Measurements from ENCODE around the gene GCH1.
"Not testable (repeated sequence)": the region's sequence is repeated elsewhere in the genome, so short reads cannot be mapped to it uniquely, and the experiment has no call there.

The GCH1 gene

DNA sequence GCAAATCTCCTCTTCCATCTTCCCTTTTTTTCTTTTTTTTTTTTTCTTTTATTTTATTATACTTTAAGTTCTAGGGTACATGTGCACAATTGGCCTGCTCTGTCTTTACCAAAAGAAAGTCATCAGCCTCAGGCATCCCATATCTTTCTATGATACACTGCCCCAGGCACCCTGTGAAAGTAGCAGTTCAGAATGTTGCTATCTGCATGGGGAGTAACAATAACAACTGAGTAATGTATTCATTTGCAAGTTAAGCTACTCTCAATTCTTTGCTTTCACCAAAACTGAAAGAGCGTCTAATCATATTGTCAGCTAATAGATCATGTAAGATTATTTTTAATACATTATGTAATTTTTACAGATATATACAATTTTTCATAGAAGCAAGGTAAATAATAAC lies 13.5 kb upstream of the GCH1 start:
- H3K4ac ChIP-seq (ENCODE audit: low read length) = no peak overlapping the region
- no peak overlapping the region for H3K27ac ChIP-seq (replicated peaks; ENCODE audit: low read length)
- DNase-seq (ENCODE audit: low spot score) = no peak
- H4K8ac ChIP-seq (ENCODE audit: low read depth, low read length) = no peak overlapping the region
- WGBS, 2 donors (ENCODE audit: extremely low coverage in 2 of 2, insufficient read length in 2 of 2, insufficient replicate concordance in 1 of 2) = no CpG with 5 or more reads among the region's 1 CpG
- no peak overlapping the region for H2AK5ac ChIP-seq (ENCODE audit: low read depth, low read length)
- H3K14ac ChIP-seq (ENCODE audit: low read length) = no peak overlapping the region
- H3K23ac ChIP-seq (ENCODE audit: low read depth, low read length, poor library complexity) = no peak overlapping the region
- no peak overlapping the region for H2AFZ ChIP-seq (ENCODE audit: low read length)
- H3K4me3 ChIP-seq (ENCODE audit: low read length in 2 of 2) = no peak overlapping the region
- H3K4me1 ChIP-seq (ENCODE audit: control insufficient read depth in 2 of 2, insufficient read depth in 1 of 2, low read depth in 1 of 2, low read length in 2 of 2) = no peaks in the 10 kb centered on the region
- no peaks in the 10 kb centered on the region for H3K36me3 ChIP-seq (replicated peaks in 1 of 2; ENCODE audit: control insufficient read depth in 2 of 2, insufficient read depth in 2 of 2, low read length in 2 of 2)
- H2BK120ac ChIP-seq (ENCODE audit: low read depth, low read length) = no peak overlapping the region
- no peak overlapping the region for H2BK5ac ChIP-seq (ENCODE audit: low read length)
- H3K18ac ChIP-seq (ENCODE audit: low read length) = no peak overlapping the region
- H2BK15ac ChIP-seq (ENCODE audit: low read length) = no peak overlapping the region
- no peaks in the 10 kb centered on the region for H3K79me1 ChIP-seq (ENCODE audit: low read depth, low read length)
- H4K91ac ChIP-seq (ENCODE audit: low read depth, low read length, poor library complexity) = no peak overlapping the region
- H3K4me2 ChIP-seq (ENCODE audit: insufficient read depth, low read length, poor library complexity, severe bottlenecking) = no peak overlapping the region
- H3K9ac ChIP-seq (ENCODE audit: low read depth, low read length, poor library complexity) = no peak overlapping the region
- no peaks in the 10 kb centered on the region for H3K27me3 ChIP-seq (ENCODE audit: control insufficient read depth in 3 of 3, insufficient read depth in 3 of 3, low read depth in 1 of 3, low read length in 3 of 3)
- no peak overlapping the region for H2BK12ac ChIP-seq (ENCODE audit: low read length)
- no peaks in the 10 kb centered on the region for H3K9me3 ChIP-seq (replicated peaks in 1 of 2; ENCODE audit: control insufficient read depth in 2 of 2, insufficient read depth in 1 of 2, low read depth in 1 of 2, low read length in 2 of 2)

DNA sequence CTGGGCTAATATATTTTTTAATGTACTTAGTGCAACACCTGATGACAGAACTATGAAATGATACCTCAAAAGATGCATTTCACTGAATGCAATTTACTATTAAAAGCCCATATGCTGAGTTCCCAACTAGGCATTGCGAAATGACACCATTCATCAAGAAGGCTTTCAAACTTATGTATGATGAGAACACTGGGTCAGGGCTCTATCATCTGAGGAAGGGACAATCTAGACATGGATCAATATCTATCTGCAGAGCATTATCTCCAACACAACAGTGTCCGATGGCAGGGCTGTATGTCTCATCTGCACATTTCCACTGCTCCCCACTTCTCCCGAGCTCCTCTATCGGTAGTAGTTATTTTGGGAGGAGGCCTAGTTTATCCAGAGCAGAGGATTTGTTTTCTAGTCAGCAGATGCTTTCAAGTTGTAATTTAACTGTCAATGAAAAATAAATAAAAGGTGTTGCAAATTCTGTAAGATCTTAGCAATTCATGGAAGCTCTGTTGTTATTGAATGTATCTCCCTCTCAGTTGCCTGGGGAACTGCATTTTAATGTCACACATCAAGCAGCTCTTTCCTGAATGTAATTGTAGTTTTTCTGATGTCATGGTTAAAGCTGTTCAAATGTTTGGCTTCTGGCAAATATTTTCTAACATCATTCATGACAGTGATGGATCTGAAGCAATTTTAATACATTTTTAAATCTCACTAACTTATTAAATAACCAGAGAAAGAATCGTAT lies 7.4 kb upstream of the GCH1 start:
- Histone ChIP-seq H3K18ac (ENCODE audit: low read length) (no peak overlapping the region), H3K27ac (replicated peaks; ENCODE audit: low read length) (no peak overlapping the region), H3K4ac (ENCODE audit: low read length) (no peak overlapping the region), H2BK12ac (ENCODE audit: low read length) (no peak overlapping the region), H3K36me3 (replicated peaks in 1 of 2; ENCODE audit: control insufficient read depth in 2 of 2, insufficient read depth in 2 of 2, low read length in 2 of 2) (no peaks in the 10 kb centered on the region), H3K9me3 (replicated peaks in 1 of 2; ENCODE audit: control insufficient read depth in 2 of 2, insufficient read depth in 1 of 2, low read depth in 1 of 2, low read length in 2 of 2) (no peaks in the 10 kb centered on the region), H2BK5ac (ENCODE audit: low read length) (no peak overlapping the region), H3K23ac (ENCODE audit: low read depth, low read length, poor library complexity) (no peak overlapping the region), H3K27me3 (ENCODE audit: control insufficient read depth in 3 of 3, insufficient read depth in 3 of 3, low read depth in 1 of 3, low read length in 3 of 3) (peaks cover 0 to 14% (median 0%) of the 10 kb centered on the region in 3 experiments), H3K4me3 (ENCODE audit: low read length in 2 of 2) (no peak overlapping the region), H4K91ac (ENCODE audit: low read depth, low read length, poor library complexity) (no peak overlapping the region), H3K4me1 (ENCODE audit: control insufficient read depth in 2 of 2, insufficient read depth in 1 of 2, low read depth in 1 of 2, low read length in 2 of 2) (peaks cover 0 to 3% of the 10 kb centered on the region in 2 donors), H2BK120ac (ENCODE audit: low read depth, low read length) (no peak overlapping the region), H3K14ac (ENCODE audit: low read length) (no peak overlapping the region), H3K9ac (ENCODE audit: low read depth, low read length, poor library complexity) (no peak overlapping the region), H2BK15ac (ENCODE audit: low read length) (no peak overlapping the region), H3K4me2 (ENCODE audit: insufficient read depth, low read length, poor library complexity, severe bottlenecking) (no peak overlapping the region), H2AFZ (ENCODE audit: low read length) (peak overlapping the region; percentile 33), H4K8ac (ENCODE audit: low read depth, low read length) (no peak overlapping the region), H3K79me1 (ENCODE audit: low read depth, low read length) (no peaks in the 10 kb centered on the region), H2AK5ac (ENCODE audit: low read depth, low read length) (no peak overlapping the region)
- DNase-seq (ENCODE audit: low spot score) = no peak
- no CpG with 5 or more reads among the region's 5 CpGs for WGBS, 2 donors (ENCODE audit: extremely low coverage in 2 of 2, insufficient read length in 2 of 2, insufficient replicate concordance in 1 of 2)

- not testable (repeated sequence) for H2AFZ ChIP-seq (ENCODE audit: low read length); H3K4me1 ChIP-seq (ENCODE audit: control insufficient read depth in 2 of 2, insufficient read depth in 1 of 2, low read depth in 1 of 2, low read length in 2 of 2); H2BK5ac ChIP-seq (ENCODE audit: low read length); H3K18ac ChIP-seq (ENCODE audit: low read length); H4K8ac ChIP-seq (ENCODE audit: low read depth, low read length); H4K91ac ChIP-seq (ENCODE audit: low read depth, low read length, poor library complexity); DNase-seq (ENCODE audit: low spot score); H2BK12ac ChIP-seq (ENCODE audit: low read length); H3K4me2 ChIP-seq (ENCODE audit: insufficient read depth, low read length, poor library complexity, severe bottlenecking); H3K14ac ChIP-seq (ENCODE audit: low read length); H3K23ac ChIP-seq (ENCODE audit: low read depth, low read length, poor library complexity); H3K9ac ChIP-seq (ENCODE audit: low read depth, low read length, poor library complexity); H3K36me3 ChIP-seq (replicated peaks in 1 of 2; ENCODE audit: control insufficient read depth in 2 of 2, insufficient read depth in 2 of 2, low read length in 2 of 2); H3K4me3 ChIP-seq (ENCODE audit: low read length in 2 of 2); H3K27ac ChIP-seq (replicated peaks; ENCODE audit: low read length); H2BK120ac ChIP-seq (ENCODE audit: low read depth, low read length); H3K9me3 ChIP-seq (replicated peaks in 1 of 2; ENCODE audit: control insufficient read depth in 2 of 2, insufficient read depth in 1 of 2, low read depth in 1 of 2, low read length in 2 of 2); H2AK5ac ChIP-seq (ENCODE audit: low read depth, low read length); H3K79me1 ChIP-seq (ENCODE audit: low read depth, low read length); H3K4ac ChIP-seq (ENCODE audit: low read length); H2BK15ac ChIP-seq (ENCODE audit: low read length)
- no CpG with 5 or more reads among the region's 4 CpGs for WGBS, 2 donors (ENCODE audit: extremely low coverage in 2 of 2, insufficient read length in 2 of 2, insufficient replicate concordance in 1 of 2)
- peaks cover 0 to 17% (median 0%) of the 10 kb centered on the region in 3 experiments for H3K27me3 ChIP-seq (ENCODE audit: control insufficient read depth in 3 of 3, insufficient read depth in 3 of 3, low read depth in 1 of 3, low read length in 3 of 3)
Observed at GRCh38 chr14:54908973-54909372, 6.3 kb upstream of the GCH1 start.

- no peak overlapping the region for H2BK5ac ChIP-seq (ENCODE audit: low read length)
- no peak overlapping the region for H2AK5ac ChIP-seq (ENCODE audit: low read depth, low read length)
- H3K27ac ChIP-seq (replicated peaks; ENCODE audit: low read length) = no peak overlapping the region
- H3K4ac ChIP-seq (ENCODE audit: low read length) = no peak overlapping the region
- no peak overlapping the region for H3K14ac ChIP-seq (ENCODE audit: low read length)
- WGBS, 2 donors (ENCODE audit: extremely low coverage in 2 of 2, insufficient read length in 2 of 2, insufficient replicate concordance in 1 of 2) = no CpG with 5 or more reads among the region's 4 CpGs
- H3K9me3 ChIP-seq (replicated peaks in 1 of 2; ENCODE audit: control insufficient read depth in 2 of 2, insufficient read depth in 1 of 2, low read depth in 1 of 2, low read length in 2 of 2) = no peaks in the 10 kb centered on the region
- no peak overlapping the region for H4K8ac ChIP-seq (ENCODE audit: low read depth, low read length)
- no peak overlapping the region for H4K91ac ChIP-seq (ENCODE audit: low read depth, low read length, poor library complexity)
- no peak for DNase-seq (ENCODE audit: low spot score)
- no peaks in the 10 kb centered on the region for H3K36me3 ChIP-seq (replicated peaks in 1 of 2; ENCODE audit: control insufficient read depth in 2 of 2, insufficient read depth in 2 of 2, low read length in 2 of 2)
- no peak overlapping the region for H2BK15ac ChIP-seq (ENCODE audit: low read length)
- no peak overlapping the region for H2BK120ac ChIP-seq (ENCODE audit: low read depth, low read length)
- H3K4me1 ChIP-seq (ENCODE audit: control insufficient read depth in 2 of 2, insufficient read depth in 1 of 2, low read depth in 1 of 2, low read length in 2 of 2) = peaks cover under 1 to 3% of the 10 kb centered on the region in 2 donors
- H2AFZ ChIP-seq (ENCODE audit: low read length) = no peak overlapping the region
- H3K18ac ChIP-seq (ENCODE audit: low read length) = no peak overlapping the region
- no peak overlapping the region for H3K4me3 ChIP-seq (ENCODE audit: low read length in 2 of 2)
- H2BK12ac ChIP-seq (ENCODE audit: low read length) = no peak overlapping the region
- no peaks in the 10 kb centered on the region for H3K79me1 ChIP-seq (ENCODE audit: low read depth, low read length)
- no peak overlapping the region for H3K9ac ChIP-seq (ENCODE audit: low read depth, low read length, poor library complexity)
- no peak overlapping the region for H3K23ac ChIP-seq (ENCODE audit: low read depth, low read length, poor library complexity)
- H3K27me3 ChIP-seq (ENCODE audit: control insufficient read depth in 3 of 3, insufficient read depth in 3 of 3, low read depth in 1 of 3, low read length in 3 of 3) = peaks cover 0 to 22% (median 4%) of the 10 kb centered on the region in 3 experiments
- H3K4me2 ChIP-seq (ENCODE audit: insufficient read depth, low read length, poor library complexity, severe bottlenecking) = no peak overlapping the region
Observed at GRCh38 chr14:54908190-54908589, 5.6 kb upstream of the GCH1 start.
